IPS-NIHi7 (cell line): Measurements from ENCODE around the gene PROKR1.
A peak's percentile ranks its signal among the peaks of the same experiment; 100 is the strongest.
"Not testable (repeated sequence)": the region's sequence is repeated elsewhere in the genome, so short reads cannot be mapped to it uniquely, and the experiment has no call there.

Experiments used
- DNase-seq: peaks from one replicate; pipeline ENCODE4 v3.0.0; 2012; ENCODE audit warnings: mixed read lengths; ENCODE audit errors: extremely low spot score

PROKR1 gene

DNA sequence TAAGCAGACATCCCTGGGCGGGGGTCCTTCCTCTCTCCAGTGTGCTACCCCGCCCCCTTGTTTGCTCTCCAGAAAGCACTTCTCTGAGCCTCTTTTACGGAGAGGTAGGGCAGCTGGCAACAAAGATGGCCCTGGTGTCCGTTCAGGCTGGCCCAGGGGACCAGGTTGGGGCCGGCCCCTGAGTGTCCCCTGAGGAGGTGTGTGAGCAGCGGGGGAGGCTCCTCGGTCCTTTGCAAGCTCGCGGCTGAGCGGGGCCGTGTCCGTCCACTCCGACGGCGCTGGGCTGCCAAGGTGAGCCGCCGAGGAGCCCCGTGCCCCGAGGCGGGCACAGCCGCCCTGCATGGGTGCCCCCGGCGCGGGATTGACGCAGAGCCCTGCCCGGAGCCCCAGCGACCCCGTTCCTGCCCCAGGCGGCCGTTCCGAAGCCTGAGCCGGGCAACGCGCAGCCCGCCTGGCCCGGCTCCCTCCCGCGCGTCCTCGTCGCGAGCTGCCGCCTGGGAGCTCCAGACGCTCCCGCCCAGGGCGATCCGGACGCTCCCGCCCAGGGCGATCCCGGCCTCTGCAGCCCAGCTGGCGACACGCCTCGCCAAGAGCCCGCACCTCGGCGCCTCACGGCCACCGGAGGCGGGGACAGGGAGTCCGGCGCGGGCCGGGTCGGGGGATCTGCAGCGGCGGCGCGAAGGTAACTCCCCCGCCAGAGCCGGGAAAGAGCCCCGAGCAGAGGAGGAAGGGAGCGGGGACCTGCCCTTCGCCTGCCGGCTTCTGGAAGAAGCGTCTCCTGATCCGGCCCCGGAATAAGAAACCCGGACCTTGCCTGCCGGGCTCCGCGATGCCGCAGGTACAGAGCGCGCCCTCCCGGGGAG lies at the start of gene PROKR1:
TSS of gene PROKR1 (plus strand) at position 569 of the 863 bp plus-strand sequence. CDS start 2,243 bp downstream, outside the sequence.
- DNase-seq: peak; percentile 64

DNA sequence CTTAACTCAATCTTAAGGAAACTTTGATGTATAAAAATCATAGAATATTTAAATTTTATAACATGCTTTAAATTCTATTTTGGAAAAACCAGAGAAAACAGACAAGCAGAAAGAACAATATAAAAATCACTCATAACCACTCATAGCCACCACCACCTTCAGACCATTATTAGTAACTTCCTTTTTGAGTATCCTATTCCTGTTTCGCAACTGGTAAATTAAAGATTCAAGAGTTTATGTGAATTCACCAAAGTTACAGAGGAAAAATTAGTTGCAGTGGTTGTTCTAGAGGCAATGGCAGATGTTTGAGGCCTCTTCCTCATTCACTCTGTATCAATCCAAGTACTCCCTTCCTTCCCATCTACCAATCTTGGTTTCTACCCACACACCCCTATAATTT lies 49.3 kb upstream of the PROKR1 start:
- no peak for DNase-seq

DNA sequence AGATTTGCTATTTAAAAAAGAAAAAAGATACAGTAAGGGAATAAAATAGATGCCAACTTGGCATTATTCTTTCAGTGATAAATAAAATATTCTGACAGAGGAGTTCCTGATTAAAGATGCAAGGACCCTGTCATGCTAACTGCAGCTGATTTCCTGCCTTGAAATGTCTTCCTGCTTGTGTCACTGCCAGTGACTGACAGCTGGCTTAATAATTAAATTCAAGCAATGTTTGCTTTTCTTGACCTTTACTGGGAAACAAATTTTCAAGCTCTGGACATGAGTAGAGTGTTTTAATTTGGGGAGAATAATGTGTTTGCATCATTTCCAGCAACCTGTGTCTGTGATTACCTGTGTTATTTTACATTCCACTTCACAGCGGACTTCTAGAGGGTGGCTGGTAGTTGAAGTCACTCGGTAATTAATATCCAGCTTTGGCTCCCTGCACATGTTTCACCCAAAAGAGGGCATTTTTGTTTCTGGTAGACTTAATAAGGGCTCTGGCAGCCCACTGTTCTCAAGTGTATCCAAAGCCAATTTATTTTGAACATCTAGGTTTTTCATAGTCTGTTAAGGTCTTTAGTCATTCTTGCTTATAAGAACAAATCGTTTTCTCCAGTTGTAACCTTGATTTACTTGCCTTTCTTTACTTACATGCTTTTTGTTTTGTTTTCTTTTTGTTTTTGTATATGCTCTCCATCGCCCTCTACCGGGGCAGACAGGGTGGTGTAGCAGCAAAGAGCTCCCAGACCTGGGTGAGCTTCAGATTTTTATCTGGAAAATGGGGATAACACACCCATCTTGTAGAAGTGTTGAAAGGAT lies 48.5 kb upstream of the PROKR1 start:
- peak; percentile 65 for DNase-seq

DNA sequence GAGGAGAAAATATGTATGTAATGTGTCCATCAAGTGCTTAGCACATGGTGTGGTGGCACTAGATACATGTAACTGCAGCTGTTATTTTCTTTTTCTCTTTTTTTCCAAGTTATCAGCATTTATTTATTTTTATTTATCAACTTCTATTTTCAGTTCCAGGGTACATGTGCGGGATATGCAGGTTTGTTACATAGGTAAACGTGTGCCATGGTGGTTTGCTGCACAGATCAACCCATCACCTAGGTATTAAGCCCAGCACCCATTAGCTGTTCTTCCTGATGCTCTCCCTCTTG lies 47.9 kb upstream of the PROKR1 start:
- DNase-seq: not testable (repeated sequence)

GRCh38 chr2:68600495-68600894 lies 42.9 kb upstream of the PROKR1 start:
- DNase-seq: not testable (repeated sequence)

DNA sequence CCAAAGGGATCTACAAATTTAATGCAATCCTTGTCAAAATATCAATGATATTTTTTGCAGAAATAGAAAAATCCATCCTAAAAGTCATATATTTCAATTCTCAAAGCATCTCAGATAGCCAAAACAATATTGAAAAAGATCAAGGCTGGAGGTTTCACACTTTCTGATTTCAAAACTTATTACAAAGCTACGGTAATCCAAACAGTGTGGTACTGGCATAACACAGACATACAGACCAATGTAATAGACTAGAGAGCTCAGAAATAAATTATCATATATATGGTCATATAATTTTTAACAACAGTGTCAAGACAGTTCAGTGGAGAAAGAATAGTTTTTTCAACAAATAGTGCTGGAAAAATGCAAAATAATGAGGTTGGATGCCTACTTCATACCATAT lies 40.3 kb upstream of the PROKR1 start:
- no peak for DNase-seq

GRCh38 chr2:68604077-68604476 lies 39.3 kb upstream of the PROKR1 start:
- DNase-seq: no peak

DNA sequence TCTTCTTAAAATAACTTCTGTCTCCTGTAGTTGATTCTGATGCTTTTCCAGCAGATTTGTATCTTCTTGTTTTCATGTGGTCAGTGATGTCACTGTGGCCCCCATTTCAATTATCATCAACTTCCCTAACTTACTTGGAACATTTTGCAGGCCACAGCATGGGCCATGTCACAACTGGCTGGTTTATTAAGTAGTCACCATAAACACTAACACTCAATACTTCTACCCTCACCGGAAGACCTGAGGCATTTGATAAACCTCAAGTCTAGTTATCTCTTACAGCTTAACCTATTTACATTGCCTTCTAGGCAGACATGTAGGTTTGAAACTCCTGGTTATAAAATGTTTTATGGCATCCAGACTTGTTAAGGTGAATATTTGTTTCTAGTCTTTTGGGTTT lies 37.4 kb upstream of the PROKR1 start:
- no peak for DNase-seq

- DNase-seq: no peak
Measured at GRCh38 chr2:68606759-68607158, 36.6 kb upstream of the PROKR1 start.

GRCh38 chr2:68607837-68608236 lies 35.5 kb upstream of the PROKR1 start:
- no peak for DNase-seq

GRCh38 chr2:68612765-68613519 lies 30.4 kb upstream of the PROKR1 start:
- no peak for DNase-seq

DNA sequence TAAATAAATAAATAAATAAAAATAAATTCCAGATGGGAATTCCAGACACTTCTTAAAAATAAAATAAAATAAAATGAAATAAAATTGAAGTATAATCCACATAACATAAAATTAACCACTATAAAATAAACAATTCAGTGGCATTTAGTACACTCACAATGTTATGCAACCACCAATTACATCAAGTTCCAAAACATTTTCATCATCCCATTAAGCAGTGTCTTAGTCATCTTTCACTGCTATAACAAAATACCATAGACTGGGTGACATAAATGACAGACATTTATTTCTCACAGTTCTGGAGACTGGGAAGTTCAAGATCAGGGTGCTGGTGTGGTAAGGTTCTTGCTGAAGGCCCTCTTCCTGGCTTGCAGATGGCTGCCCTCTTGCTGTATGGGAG lies 22.6 kb upstream of the PROKR1 start:
- no peak for DNase-seq

DNA sequence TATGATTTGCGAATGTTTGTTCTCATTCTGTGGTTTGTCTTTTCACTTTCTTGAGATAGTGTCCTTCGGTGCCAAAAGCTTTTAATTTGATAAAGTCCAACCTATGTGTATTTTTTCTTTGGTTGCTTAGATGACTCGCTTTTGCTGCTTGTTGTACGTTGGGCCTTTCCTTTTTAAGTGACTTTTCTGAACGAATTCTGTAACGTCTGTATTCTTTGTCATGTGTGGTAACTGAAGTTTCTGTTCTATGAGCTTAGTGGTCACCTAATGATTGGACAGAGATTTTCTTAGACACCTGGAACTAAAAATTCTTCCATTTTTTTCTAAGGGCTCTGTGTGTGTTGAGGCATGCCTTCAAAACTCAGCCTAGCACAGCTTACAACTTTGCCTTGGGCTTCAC lies 19.6 kb upstream of the PROKR1 start:
- DNase-seq: no peak

GRCh38 chr2:68627615-68628014 lies 15.8 kb upstream of the PROKR1 start:
- no peak for DNase-seq

GRCh38 chr2:68632021-68632420 lies 11.4 kb upstream of the PROKR1 start:
- DNase-seq: no peak

DNA sequence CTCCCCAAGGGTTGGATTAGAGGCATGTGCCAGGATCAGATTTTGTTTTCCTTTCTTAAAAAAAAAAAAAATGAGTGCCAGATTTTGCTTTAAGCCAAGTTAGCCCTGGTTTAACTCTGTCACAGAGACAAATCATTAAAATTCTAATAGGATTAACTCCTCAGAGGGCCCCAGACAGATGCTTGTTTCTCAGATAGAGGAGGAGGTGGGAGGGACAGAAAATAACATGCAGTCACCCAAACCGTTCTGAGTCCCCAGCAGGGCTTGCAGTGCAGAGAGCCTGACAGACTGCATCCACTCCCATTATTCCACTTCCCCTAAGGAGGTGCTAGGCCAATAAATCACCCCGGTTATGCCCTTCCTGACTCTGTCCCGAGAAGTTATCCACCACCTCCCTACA lies 6.3 kb upstream of the PROKR1 start:
- no peak for DNase-seq

GRCh38 chr2:68643874-68644485 lies 601 bp downstream of the PROKR1 start:
- no peak for DNase-seq

DNA sequence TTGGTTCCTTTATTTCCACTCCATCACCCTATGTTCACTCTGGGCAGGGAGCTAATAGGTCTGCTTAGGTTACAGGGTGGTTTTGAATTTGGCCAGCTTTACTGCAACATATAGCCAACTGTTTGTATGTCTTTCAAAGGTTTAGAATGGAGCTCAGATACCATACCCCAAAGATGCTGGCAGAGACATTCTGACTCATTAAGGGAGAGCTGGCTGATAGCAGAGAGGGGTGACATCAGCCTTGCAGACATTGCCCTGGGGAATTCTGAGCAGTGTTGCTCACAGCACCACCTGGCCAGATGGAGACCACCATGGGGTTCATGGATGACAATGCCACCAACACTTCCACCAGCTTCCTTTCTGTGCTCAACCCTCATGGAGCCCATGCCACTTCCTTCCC lies 2.1 kb downstream of the PROKR1 start:
- DNase-seq: no peak

- no peak for DNase-seq
Measured at GRCh38 chr2:68646303-68646702, 2.9 kb downstream of the PROKR1 start.

GRCh38 chr2:68650645-68651044 lies 7.3 kb downstream of the PROKR1 start:
- DNase-seq: no peak

GRCh38 chr2:68653034-68653433 lies 9.7 kb downstream of the PROKR1 start:
- no peak for DNase-seq

GRCh38 chr2:68653538-68653982 lies 10.2 kb downstream of the PROKR1 start:
- peak; percentile 32 for DNase-seq
